ENCODE measurements around the gene TAL1. TPM values are rescaled to one million over a fixed set of nuclear protein-coding genes. Genes with fewer than 3 reads are reported as not detected.

Gene TAL1
- total and polyA plus RNA-seq, 2 donors, result 4.0 to 4.2 TPM

DNA sequence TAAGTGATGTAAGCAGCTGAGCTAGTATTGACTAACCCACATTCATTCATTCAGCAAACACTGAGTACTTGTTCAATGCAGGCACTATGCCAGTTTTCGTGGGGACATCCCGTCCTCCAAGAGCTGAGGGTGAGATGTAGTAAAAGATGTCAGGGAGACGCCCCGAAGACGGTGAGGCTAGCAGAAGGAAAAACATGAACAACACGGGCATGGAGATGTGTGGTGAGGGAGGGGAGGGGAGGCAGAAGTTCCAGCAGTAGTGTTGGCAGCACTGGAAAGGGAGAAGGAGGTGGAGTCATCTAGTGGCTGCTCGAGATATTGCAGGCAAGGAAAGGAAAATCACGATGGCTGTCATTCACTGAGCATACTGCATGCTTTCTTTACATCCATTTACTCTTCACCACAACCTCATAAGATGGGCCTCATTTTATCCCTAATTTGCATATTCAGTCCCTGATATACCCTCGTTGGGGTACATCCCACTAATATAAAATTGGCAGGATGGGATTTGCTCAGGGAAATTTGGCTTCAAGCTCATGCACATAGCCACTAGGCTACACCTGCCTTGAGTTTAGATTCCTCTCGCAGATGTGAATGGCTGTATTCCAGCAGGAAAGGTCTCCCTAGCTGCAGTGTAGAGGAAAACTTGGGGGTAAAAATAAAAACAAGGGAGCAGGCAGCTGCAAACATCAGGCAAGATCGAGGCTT is 56.6 kb downstream of the TAL1 start:
- peak; percentile 14 for DNase-seq (ENCODE audit: extremely low spot score)
- no peaks in the 10 kb centered on the region for H3K36me3 ChIP-seq (ENCODE audit: insufficient read depth)
- no peaks in the 10 kb centered on the region for H3K4me1 ChIP-seq (ENCODE audit: insufficient read depth)
- no peak overlapping the region for H3K27ac ChIP-seq (ENCODE audit: low read depth)
- no peak overlapping the region for H3K4me3 ChIP-seq (ENCODE audit: low read depth, low read length)
- whole genome bisulfite sequencing, result 15% methylated on average over 11 of the region's 11 CpGs

DNA sequence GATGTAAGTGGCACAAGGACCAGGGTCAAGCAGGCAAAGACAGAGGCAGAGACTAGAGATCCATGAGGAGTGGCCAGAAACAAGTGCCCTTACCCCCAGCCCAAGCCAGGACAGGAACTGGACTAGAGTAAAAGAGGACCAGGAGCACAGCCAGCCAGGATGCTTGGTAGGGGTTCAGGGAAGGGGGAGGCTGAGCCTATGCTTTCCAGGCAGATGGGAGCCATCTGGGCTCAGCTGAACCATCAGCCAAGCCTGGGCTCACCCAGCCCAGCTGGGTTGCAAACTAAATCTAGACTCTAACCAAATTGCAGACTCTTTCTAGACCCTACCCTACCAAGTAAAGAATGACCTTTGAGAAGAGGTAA is 57.4 kb downstream of the TAL1 start:
- no peak overlapping the region for H3K27ac ChIP-seq (ENCODE audit: low read depth)
- no peak overlapping the region for H3K4me3 ChIP-seq (ENCODE audit: low read depth, low read length)
- no peaks in the 10 kb centered on the region for H3K36me3 ChIP-seq (ENCODE audit: insufficient read depth)
- DNase-seq (ENCODE audit: extremely low spot score), result no peak
- H3K4me1 ChIP-seq (ENCODE audit: insufficient read depth), result no peaks in the 10 kb centered on the region

DNA sequence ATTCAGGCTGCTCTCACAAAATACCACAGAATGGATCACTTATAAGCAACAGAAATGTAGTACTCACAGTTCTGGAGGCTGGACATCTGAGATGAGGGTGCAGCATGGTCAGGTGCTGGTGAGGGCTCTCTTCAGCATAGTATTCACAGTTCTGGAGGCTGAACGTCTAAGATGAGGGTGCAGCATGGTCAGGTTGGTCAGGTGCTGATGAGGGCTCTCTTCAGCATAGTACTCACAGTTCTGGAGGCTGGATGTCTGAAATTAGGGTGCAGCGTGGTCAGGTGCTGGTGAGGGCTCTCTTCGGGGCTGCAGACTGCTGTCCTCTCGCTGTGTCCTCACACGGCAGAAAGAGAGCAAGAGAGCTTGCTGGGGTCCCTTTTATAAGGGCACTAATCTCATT is 59.2 kb downstream of the TAL1 start:
- WGBS, result 84% methylated on average over 5 of the region's 5 CpGs
- Histone ChIP-seq H3K4me3 (ENCODE audit: low read depth, low read length) (no peak overlapping the region), H3K27ac (ENCODE audit: low read depth) (no peak overlapping the region), H3K4me1 (ENCODE audit: insufficient read depth) (no peaks in the 10 kb centered on the region), H3K36me3 (ENCODE audit: insufficient read depth) (no peaks in the 10 kb centered on the region)
- DNase-seq (ENCODE audit: extremely low spot score), result no peak

Other genes with a start within 250 kb of the TAL1 start
- 7.0 TPM for gene CYP4X1, start 208.6 kb downstream of the TAL1 start, total RNA-seq
- 1.8 TPM for gene CYP4X1, start 208.6 kb downstream of the TAL1 start, polyA plus RNA-seq
- 0.53 TPM for gene CYP4Z1, start 165.0 kb downstream of the TAL1 start, total RNA-seq
- gene CYP4Z1, start 165.0 kb downstream of the TAL1 start, polyA plus RNA-seq, result 0.25 TPM
- not detected for gene CYP4A22, start 94.8 kb downstream of the TAL1 start, total RNA-seq
- gene CYP4A22, start 94.8 kb downstream of the TAL1 start, polyA plus RNA-seq, result not detected
- not detected for gene PDZK1IP1, start 42.2 kb downstream of the TAL1 start, total RNA-seq
- 0.20 TPM for gene PDZK1IP1, start 42.2 kb downstream of the TAL1 start, polyA plus RNA-seq
- gene STIL, start 81.9 kb upstream of the TAL1 start, total RNA-seq, result 13.0 TPM
- 0.53 TPM for gene STIL, start 81.9 kb upstream of the TAL1 start, polyA plus RNA-seq
- gene CMPK1, start 101.6 kb upstream of the TAL1 start, total RNA-seq, result 146 TPM
- gene CMPK1, start 101.6 kb upstream of the TAL1 start, polyA plus RNA-seq, result 92.0 TPM
- gene FOXE3, start 184.1 kb upstream of the TAL1 start, total RNA-seq, result not detected
- not detected for gene FOXE3, start 184.1 kb upstream of the TAL1 start, polyA plus RNA-seq
- 0.85 TPM for gene FOXD2, start 205.8 kb upstream of the TAL1 start, total RNA-seq
- 0.19 TPM for gene FOXD2, start 205.8 kb upstream of the TAL1 start, polyA plus RNA-seq

Data from urinary bladder (tissue), 4 donors.